LNCAP (cell line): ENCODE measurements around the gene PALM.

Source experiments
- CTCF ChIP-seq: fragments of 450-650 bp; IDR thresholded peaks from 2 replicates; pipeline ENCODE4 v1.5.1; 2017; ENCODE audit warnings: mild to moderate bottlenecking

The PALM gene

GRCh38 chr19:756821-757688 is 48.3 kb downstream of the PALM start:
- TF ChIP-seq CTCF, result no peak

DNA sequence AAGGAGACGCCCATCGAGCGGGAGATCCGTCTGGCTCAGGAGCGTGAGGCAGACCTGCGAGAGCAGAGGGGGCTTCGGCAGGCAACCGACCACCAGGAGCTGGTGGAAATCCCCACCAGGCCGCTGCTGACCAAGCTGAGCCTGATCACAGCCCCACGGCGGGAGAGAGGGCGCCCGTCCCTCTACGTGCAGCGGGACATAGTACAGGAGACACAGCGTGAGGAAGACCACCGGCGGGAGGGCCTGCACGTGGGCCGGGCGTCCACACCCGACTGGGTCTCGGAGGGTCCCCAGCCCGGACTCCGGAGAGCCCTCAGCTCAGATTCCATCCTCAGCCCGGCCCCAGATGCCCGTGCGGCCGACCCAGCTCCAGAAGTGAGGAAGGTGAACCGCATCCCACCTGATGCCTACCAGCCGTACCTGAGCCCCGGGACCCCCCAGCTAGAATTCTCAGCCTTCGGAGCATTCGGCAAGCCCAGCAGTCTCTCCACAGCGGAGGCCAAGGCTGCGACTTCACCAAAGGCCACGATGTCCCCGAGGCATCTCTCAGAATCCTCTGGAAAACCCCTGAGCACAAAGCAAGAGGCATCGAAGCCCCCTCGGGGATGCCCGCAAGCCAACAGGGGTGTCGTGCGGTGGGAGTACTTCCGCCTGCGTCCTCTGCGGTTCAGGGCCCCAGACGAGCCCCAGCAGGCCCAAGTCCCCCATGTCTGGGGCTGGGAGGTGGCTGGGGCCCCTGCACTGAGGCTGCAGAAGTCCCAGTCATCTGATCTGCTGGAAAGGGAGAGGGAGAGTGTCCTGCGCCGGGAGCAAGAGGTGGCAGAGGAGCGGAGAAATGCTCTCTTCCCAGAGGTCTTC is 49.3 kb downstream of the PALM start:
- TF ChIP-seq CTCF, result no peak

- TF ChIP-seq CTCF, result no peak
Measured at GRCh38 chr19:763181-763580, 54.4 kb downstream of the PALM start.

GRCh38 chr19:763869-764268 is 55.1 kb downstream of the PALM start:
- no peak for TF ChIP-seq CTCF

DNA sequence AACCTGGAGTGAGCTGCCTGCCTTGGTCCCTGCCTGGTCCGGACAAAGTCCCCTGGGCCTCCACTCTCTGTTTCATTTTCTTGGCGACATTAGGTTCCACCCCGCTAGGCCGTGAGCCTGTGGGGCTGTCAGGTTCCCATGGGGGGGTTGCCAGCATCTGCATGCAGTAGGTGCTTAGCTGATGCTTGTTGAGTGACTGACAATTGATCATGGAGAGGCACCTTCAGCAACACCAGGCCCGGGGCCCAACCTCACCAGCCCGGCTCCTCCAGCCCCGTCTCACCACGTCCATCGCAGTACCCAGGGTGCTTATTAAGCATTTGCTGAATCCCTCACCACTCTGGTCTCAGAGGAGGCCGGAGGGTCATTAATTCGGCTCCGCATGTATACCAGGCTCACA is 55.6 kb downstream of the PALM start:
- TF ChIP-seq CTCF, result no peak

DNA sequence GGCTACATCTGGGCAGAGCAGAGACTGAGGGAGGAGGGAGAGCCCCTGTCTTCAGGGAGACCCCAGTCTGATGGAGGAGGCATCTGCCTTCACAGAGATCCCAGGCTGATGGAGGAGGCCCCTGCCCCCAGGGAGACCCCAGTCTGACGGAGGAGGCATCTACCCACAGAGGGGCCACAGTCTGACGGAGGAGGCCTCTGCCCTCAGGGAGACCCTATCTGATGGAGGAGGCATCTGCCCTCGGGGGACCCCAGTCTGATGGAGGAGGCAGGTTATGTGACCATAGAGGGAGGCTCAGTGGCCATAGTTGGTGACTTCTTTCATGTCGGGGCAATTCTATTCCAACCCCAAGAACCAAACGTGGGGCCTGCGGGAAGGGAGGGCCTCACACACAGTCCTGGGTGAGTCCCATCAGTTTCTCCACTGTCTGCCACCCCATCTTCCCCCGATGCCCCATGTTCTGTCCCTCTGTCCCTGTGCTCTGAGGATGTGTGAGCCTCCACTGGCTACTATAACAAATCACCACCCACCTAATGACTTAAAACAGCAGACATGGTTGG is 56.5 kb downstream of the PALM start:
- TF ChIP-seq CTCF, result no peak

DNA sequence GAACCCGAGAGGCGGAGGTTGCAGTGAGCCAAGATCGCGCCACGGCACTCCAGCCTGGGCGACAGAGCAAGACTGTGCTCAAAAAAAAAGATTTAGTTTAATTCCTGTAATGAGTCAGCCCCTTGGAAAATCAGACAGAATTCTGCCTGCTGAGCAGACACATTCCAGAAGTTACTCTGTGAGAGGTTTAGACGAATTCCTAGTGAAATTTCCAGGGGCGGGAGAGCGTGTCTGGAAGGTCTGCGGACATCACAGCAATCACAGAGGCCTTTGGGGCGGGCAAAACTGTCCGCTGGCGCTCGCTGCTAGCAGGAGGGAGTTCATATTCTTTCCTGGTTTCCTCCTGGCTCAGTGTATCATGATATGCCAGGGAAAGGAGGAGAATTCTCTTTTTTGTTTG is 59.7 kb downstream of the PALM start:
- no peak for TF ChIP-seq CTCF
